Endothelial cell of umbilical vein (primary cell): Measurements from ENCODE around the gene TNFSF10. TPM values are rescaled to one million over a fixed set of nuclear protein-coding genes. Genes with fewer than 3 reads are reported as not detected.

Experiments
- BruUV-seq: library from RNA; stranded (reverse); fragments of 400-500 nt; replicated peaks from 2 replicates; lab custom pipeline; 2021; lab: Mats Ljungman, UMichigan
- CTCF ChIA-PET: fragments of 300-600, 350-600 bp; sonication (Branson Sonifier 250); formaldehyde crosslinking; loops from one replicate; lab custom pipeline; 2021; ENCODE audit warnings: antibody characterized with exemption, inconsistent platforms; lab: Charles Lee
- POLR2A ChIA-PET: fragments of 300-600, 350-600 bp; sonication (Branson Sonifier 250); formaldehyde crosslinking; loops from one replicate; lab custom pipeline; 2021; ENCODE audit warnings: antibody characterized with exemption, inconsistent platforms; lab: Charles Lee
- DNase-seq: peaks from one replicate; pipeline ENCODE4 v3.0.0-alpha.2; 2011; ENCODE audit warnings: low read depth, low spot score
- FAIRE-seq: peaks from 2 replicates; lab custom pipeline; 2011; peaks lifted over from hg19 to GRCh38; lab: Jason Lieb, UNC
- H2AFZ ChIP-seq: 2 replicates; pipeline ENCODE4 v1.6.0; 2012; ENCODE audit warnings: low read depth, low read length, control low read depth, inconsistent platforms
- H3K27ac ChIP-seq: 2 replicates; pipeline ENCODE4 v1.5.1; 2011; ENCODE audit warnings: low read depth, mild to moderate bottlenecking, control low read depth, low read length, moderate library complexity; ENCODE audit not compliant: insufficient read depth
- H3K27me3 ChIP-seq, 2 experiments: 2 replicates each; pipeline versions ENCODE4 v1.6.0 to v1.6.1; 2011; ENCODE audit warnings: low read length in 2 of 2, mixed read lengths in 1 of 2; ENCODE audit not compliant: control insufficient read depth in 2 of 2, insufficient read depth in 2 of 2
- H3K36me3 ChIP-seq, 2 experiments: 2 replicates in 1 of 2; 3 replicates in 1 of 2; pipeline ENCODE4 v1.5.1; 2011; ENCODE audit warnings: low read length in 2 of 2, mild to moderate bottlenecking in 1 of 2, moderate library complexity in 1 of 2; ENCODE audit not compliant: control insufficient read depth in 2 of 2, insufficient read depth in 2 of 2; ENCODE audit errors: extremely low read depth in 1 of 2
- H3K4me1 ChIP-seq: 3 replicates; pipeline ENCODE4 v1.5.1; 2011; ENCODE audit warnings: mild to moderate bottlenecking, low read length; ENCODE audit not compliant: control insufficient read depth, insufficient read depth; ENCODE audit errors: extremely low read depth
- H3K4me2 ChIP-seq: 2 replicates; pipeline ENCODE4 v1.6.1; 2011; ENCODE audit warnings: low read length, control low read depth, mixed read lengths; ENCODE audit not compliant: insufficient read depth
- H3K4me3 ChIP-seq, 3 experiments: fragments of 200-600 bp in 1 of 3; sonication (generic), shearing (Covaris generic) in 1 of 3; replicated peaks in 1 of 3; 2 replicates each; pipeline ENCODE4 v1.5.1; 2011 to 2016; ENCODE audit warnings: control low read depth in 3 of 3, low read length in 3 of 3, mild to moderate bottlenecking in 2 of 3, inconsistent platforms in 1 of 3, low read depth in 1 of 3, moderate library complexity in 1 of 3; ENCODE audit not compliant: insufficient read depth in 1 of 3
- H3K79me2 ChIP-seq: 2 replicates; pipeline ENCODE4 v1.6.0; 2012; ENCODE audit warnings: low read length, inconsistent platforms; ENCODE audit not compliant: control insufficient read depth, insufficient read depth
- H3K9ac ChIP-seq: replicated peaks from 2 replicates; pipeline ENCODE3; 2011; ENCODE audit warnings: low read length, control low read depth; ENCODE audit not compliant: insufficient read depth; ENCODE audit errors: extremely low read depth
- H3K9me1 ChIP-seq: replicated peaks from 3 replicates; pipeline ENCODE4 v1.6.0; 2011; ENCODE audit warnings: mild to moderate bottlenecking, low read length; ENCODE audit not compliant: control insufficient read depth, insufficient read depth; ENCODE audit errors: extremely low read depth
- H3K9me3 ChIP-seq: replicated peaks from 2 replicates; pipeline ENCODE4 v1.5.1; 2012; ENCODE audit warnings: low read length, inconsistent platforms; ENCODE audit not compliant: control insufficient read depth, insufficient read depth
- H4K20me1 ChIP-seq: replicated peaks from 2 replicates; pipeline ENCODE3; 2011; ENCODE audit warnings: mild to moderate bottlenecking, low read length; ENCODE audit not compliant: control insufficient read depth, insufficient read depth; ENCODE audit errors: extremely low read depth
- GATA2 ChIP-seq: IDR thresholded peaks from 2 replicates; pipeline ENCODE4 v1.7.0; 2011; ENCODE audit warnings: low read depth, mild to moderate bottlenecking, moderate library complexity, mixed read lengths, low read length; ENCODE audit not compliant: insufficient read length, insufficient read depth
- POLR2AphosphoS5 ChIP-seq: IDR thresholded peaks from 2 replicates; pipeline ENCODE4 v1.6.1; 2012; ENCODE audit warnings: low read depth, mild to moderate bottlenecking, control low read depth, low read length, moderate library complexity; ENCODE audit not compliant: insufficient read depth
- dilution Hi-C: fragments of 300-500 bp; cut with MboI; formaldehyde crosslinking; loops from one replicate; pipeline ENCODE4 v1.15.0; 2019; ENCODE audit warnings: low sequenced_read_pairs; ENCODE audit not compliant: extremely low pct_ligation_motif_present
- intact Hi-C: fragments of 100-400 bp; cut with micrococcal nuclease; formaldehyde crosslinking; loops from one replicate; pipeline ENCODE4 v1.10.0; 2022
- polyA plus RNA-seq, 4 experiments: library from polyadenylated mRNA; depleted of rRNA in 3 of 4; stranded (reverse) in 3 of 4; unstranded in 1 of 4; fragments of >200 nt; gene quantifications; 2 replicates each; pipeline versions ENCODE4 v1.2.1 to v1.2.3, GENCODE V29; 2011 to 2012; ENCODE audit warnings: missing spikeins in 1 of 4
- total RNA-seq: library from RNA; stranded (reverse); gene quantifications from 2 replicates; pipeline ENCODE4 v1.2.3, GENCODE V29; 2021
- TF ChIP-seq, protein P1 (sequence below): IDR thresholded peaks from 2 replicates; pipeline ENCODE4 v1.6.1; 2011; ENCODE audit not compliant: insufficient read depth, insufficient read length
- TF ChIP-seq, protein P2 (sequence below), 2 donors: IDR thresholded peaks; 1 replicate in 1 of 2; 2 replicates in 1 of 2; pipeline ENCODE4 v1.5.1; 2011; ENCODE audit warnings: low read length in 2 of 2, mild to moderate bottlenecking in 2 of 2, moderate library complexity in 2 of 2, control low read depth in 1 of 2, inconsistent platforms in 1 of 2, low read depth in 1 of 2; ENCODE audit not compliant: insufficient read depth in 1 of 2; ENCODE audit errors: extremely low read depth in 1 of 2

Gene TNFSF10
- total and polyA plus RNA-seq, 2 donors (not counting 3 experiments of a cell fraction or from before 2014, with no cell fraction given): 31.2 to 55.0 TPM

DNA sequence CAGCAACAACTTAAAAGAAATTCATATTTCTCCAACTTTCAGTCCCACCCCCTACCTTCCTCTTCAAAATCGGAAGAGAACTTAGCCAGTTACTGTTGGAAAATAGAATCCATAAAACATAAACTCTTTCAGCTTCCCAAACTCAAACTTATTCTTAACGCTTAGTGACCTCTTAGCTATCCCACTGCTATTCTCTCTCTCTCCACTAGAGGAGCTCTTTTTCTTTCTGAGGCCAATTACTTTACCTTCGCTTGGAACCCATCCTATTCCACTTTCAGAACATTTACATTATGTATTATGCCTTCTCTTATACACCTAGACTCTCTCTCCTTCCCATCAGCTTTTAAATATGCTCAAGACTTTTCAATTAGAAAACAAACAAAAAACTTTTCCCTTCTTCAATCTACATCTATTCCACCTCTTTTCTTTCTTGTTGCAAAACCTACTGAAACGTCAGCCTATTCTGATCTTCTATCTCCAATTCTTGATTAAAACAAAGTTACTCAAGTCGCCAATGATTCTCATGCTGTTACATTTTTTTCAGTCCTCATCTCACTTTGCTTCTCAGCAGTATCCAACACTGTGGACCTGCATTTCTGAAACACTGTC lies 61.6 kb downstream of the TNFSF10 start:
- TF ChIP-seq, protein P1, sequence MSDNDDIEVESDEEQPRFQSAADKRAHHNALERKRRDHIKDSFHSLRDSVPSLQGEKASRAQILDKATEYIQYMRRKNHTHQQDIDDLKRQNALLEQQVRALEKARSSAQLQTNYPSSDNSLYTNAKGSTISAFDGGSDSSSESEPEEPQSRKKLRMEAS: no peak
- TF ChIP-seq, protein P2, sequence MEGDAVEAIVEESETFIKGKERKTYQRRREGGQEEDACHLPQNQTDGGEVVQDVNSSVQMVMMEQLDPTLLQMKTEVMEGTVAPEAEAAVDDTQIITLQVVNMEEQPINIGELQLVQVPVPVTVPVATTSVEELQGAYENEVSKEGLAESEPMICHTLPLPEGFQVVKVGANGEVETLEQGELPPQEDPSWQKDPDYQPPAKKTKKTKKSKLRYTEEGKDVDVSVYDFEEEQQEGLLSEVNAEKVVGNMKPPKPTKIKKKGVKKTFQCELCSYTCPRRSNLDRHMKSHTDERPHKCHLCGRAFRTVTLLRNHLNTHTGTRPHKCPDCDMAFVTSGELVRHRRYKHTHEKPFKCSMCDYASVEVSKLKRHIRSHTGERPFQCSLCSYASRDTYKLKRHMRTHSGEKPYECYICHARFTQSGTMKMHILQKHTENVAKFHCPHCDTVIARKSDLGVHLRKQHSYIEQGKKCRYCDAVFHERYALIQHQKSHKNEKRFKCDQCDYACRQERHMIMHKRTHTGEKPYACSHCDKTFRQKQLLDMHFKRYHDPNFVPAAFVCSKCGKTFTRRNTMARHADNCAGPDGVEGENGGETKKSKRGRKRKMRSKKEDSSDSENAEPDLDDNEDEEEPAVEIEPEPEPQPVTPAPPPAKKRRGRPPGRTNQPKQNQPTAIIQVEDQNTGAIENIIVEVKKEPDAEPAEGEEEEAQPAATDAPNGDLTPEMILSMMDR (IDR thresholded peaks at IDR 0.05; ENCODE audit: extremely low read depth in 1 of 2, insufficient read depth in 1 of 2, low read depth in 1 of 2, low read length in 2 of 2): peak; percentile 72 to 77
- TF ChIP-seq POLR2AphosphoS5 (no peak), GATA2 (no peak)
- no peaks in the 10 kb centered on the region for H4K20me1 ChIP-seq
- H2AFZ ChIP-seq: peak overlapping the region; percentile 29
- no peak overlapping the region for H3K9ac ChIP-seq
- H3K4me2 ChIP-seq: no peak overlapping the region
- H3K9me1 ChIP-seq: no peaks in the 10 kb centered on the region
- H3K4me3 ChIP-seq: no peak overlapping the region
- no peaks in the 10 kb centered on the region for H3K79me2 ChIP-seq
- dilution Hi-C loops: no loop called here
- H3K36me3 ChIP-seq: no peaks in the 10 kb centered on the region
- H3K27me3 ChIP-seq: peaks cover 0 to 2% of the 10 kb centered on the region in 2 experiments
- FAIRE-seq (peak; percentile 71), DNase-seq (no peak)
- ChIA-PET POLR2A (no interaction called here), CTCF (interaction anchor here (0.6 to 2.5 kb wide), 71 partner anchors 9 to 584 kb away, joined by 3 to 47 read pairs (median 4); partner anchors contain the start of genes ECT2, GHSR and TNFSF10)
- no peaks in the 10 kb centered on the region for H3K9me3 ChIP-seq
- H3K27ac ChIP-seq: no peak overlapping the region
- H3K4me1 ChIP-seq: peaks cover 7% of the 10 kb centered on the region
- intact Hi-C loops: loop anchor here (2.0 kb wide), 1 partner anchor 15 kb away; no protein-coding TSS in a partner anchor
- BruUV-seq: no TSS peak
